SH-SY5Y (cell line): ENCODE results near the gene ZNF326.

Experiments
- GATA2 ChIP-seq: IDR thresholded peaks from 2 replicates; pipeline ENCODE4 v1.6.1; 2011; ENCODE audit warnings: mild to moderate bottlenecking, low read depth, low read length
- GATA3 ChIP-seq: IDR thresholded peaks from 2 replicates; pipeline ENCODE4 v1.6.1; 2011; ENCODE audit warnings: low read depth, mild to moderate bottlenecking, low read length, moderate library complexity

DNA sequence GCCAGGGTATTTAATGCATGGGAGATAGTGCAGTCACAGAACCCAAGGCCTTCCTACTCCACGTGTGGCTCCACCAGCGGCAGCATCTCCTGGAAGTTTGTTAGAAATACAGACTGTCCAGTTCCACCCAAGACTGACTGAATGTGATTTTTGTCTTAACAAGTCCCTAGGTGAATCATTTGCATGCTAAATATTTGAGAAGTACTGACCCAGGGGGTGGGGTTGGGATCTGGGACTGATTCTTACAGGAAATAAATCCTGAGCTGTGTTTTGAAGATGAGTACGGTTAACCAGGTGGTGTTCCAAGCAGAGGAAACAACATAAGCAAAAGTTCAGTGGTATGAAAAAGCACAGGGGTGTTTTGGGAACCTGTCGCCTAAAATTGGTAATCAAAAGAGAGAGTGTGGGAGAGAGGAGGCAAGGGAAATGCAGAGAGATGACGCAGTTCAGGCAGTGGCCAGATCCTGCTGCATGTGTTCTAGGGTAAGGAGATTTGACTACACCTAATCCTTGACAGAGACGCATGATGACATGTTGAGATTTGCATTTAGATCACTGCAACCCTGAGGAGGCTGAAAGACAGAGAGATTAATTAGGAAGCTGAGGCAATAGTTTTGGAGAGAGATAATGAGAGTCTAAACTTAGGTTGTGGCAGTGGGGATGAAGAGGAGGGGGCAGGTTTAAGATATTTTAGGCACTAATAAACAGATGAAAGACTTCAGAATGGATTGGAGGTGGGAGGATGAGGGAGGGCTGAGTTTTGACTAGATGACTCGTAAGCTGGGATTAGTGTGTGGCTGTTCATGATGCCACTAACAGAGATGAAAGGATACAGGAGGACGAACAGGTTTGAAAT lies 3.7 kb upstream of the ZNF326 start:
- TF ChIP-seq GATA2 (no peak), GATA3 (no peak)
